BLaER1 (cell line): ENCODE data around the gene IGF1R.

Experiments
- H3K27ac ChIP-seq: shearing (Covaris generic); formaldehyde crosslinking; 2 replicates; pipeline ENCODE4 v1.8.1; 2022
- H3K27me3 ChIP-seq: shearing (Covaris generic); formaldehyde crosslinking; 2 replicates; pipeline ENCODE4 v1.8.1; 2022
- H3K36me3 ChIP-seq: shearing (Covaris generic); formaldehyde crosslinking; 2 replicates; pipeline ENCODE4 v1.8.1; 2022
- H3K4me1 ChIP-seq: shearing (Covaris generic); formaldehyde crosslinking; 2 replicates; pipeline ENCODE4 v1.8.1; 2022
- H3K4me2 ChIP-seq: shearing (Covaris generic); formaldehyde crosslinking; 2 replicates; pipeline ENCODE4 v1.8.1; 2022
- H3K4me3 ChIP-seq: shearing (Covaris generic); formaldehyde crosslinking; 2 replicates; pipeline ENCODE4 v1.8.1; 2022
- H3K9ac ChIP-seq: shearing (Covaris generic); formaldehyde crosslinking; 2 replicates; pipeline ENCODE4 v1.8.1; 2022
- H3K9me3 ChIP-seq: shearing (Covaris generic); formaldehyde crosslinking; 2 replicates; pipeline ENCODE4 v1.8.1; 2022
- H4K20me1 ChIP-seq: shearing (Covaris generic); formaldehyde crosslinking; 2 replicates; pipeline ENCODE4 v1.8.1; 2022
- Cebpa-rat ChIP-seq: shearing (Covaris generic); IDR thresholded peaks from 2 replicates; pipeline ENCODE4 v1.8.1; 2022

IGF1R gene

GRCh38 chr15:99006146-99006545 is 357.8 kb downstream of the IGF1R start:
- H3K27ac ChIP-seq: no peak overlapping the region
- peaks cover 6% of the 10 kb centered on the region for H3K9me3 ChIP-seq
- no peak for TF ChIP-seq Cebpa-rat
- peaks cover 21% of the 10 kb centered on the region for H3K4me1 ChIP-seq
- no peak overlapping the region for H3K9ac ChIP-seq
- no peaks in the 10 kb centered on the region for H3K27me3 ChIP-seq
- H4K20me1 ChIP-seq: no peaks in the 10 kb centered on the region
- H3K4me2 ChIP-seq: no peak overlapping the region
- no peak overlapping the region for H3K4me3 ChIP-seq
- H3K36me3 ChIP-seq: no peaks in the 10 kb centered on the region

DNA sequence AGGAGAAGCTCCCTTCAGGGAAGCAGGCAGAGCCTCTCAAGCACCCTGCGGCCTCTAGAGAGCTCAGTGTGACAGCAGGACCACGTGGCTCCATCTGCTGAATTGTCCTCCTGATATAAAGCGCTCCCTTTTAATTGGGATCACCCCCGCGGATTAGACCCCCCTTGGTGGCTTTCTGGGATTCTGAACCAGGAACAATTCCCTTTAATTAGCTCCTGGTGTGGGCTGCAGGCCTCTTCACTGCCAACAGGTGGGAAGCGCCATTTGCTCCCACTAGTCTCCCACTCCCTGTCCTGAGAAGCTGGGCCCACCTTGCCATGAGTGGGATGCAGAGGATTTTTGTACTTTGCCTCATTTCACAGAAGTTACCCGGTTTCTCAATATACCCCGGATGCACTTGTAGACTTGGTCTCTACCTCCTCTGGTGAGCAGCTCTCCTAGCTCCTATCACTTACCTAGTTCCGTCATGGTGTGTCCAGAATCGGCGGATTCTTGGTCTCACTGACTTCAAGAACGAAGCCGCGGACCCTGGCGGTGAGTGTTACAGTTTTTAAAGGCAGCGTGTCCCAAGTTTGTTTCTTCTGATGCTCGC is 358.7 kb downstream of the IGF1R start:
- H3K4me2 ChIP-seq: no peak overlapping the region
- no peak overlapping the region for H3K4me3 ChIP-seq
- peaks cover 6% of the 10 kb centered on the region for H3K9me3 ChIP-seq
- no peak for TF ChIP-seq Cebpa-rat
- H3K27me3 ChIP-seq: no peaks in the 10 kb centered on the region
- no peaks in the 10 kb centered on the region for H3K36me3 ChIP-seq
- H4K20me1 ChIP-seq: no peaks in the 10 kb centered on the region
- H3K9ac ChIP-seq: no peak overlapping the region
- no peak overlapping the region for H3K27ac ChIP-seq
- H3K4me1 ChIP-seq: peaks cover 21% of the 10 kb centered on the region

DNA sequence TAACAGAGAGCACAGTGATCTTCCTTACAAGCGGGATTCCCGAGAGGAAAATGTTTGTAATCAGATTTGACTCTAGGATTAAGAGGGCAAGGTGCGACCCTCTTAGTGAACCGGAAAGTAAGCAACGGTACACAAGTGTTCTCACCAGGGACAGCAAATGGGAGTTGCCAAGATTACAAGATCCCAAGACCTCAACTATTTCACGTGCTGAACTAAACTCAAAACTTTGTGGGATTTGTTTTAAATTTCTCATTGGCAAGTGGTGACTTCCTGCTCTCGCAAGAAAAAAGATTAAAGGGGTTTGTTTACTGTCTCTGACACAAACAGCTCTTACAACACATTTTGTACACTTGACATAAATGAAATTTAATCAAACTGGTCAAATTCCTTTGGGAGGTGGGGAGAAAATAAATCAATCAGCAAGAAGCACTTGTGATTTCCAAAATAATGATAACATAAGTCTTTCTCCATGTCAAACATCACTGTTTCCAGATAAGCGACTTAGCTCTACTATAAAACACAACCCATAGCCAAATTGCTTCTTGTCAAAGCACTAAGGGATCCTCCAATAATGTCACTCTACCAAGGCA is 361.5 kb downstream of the IGF1R start:
- no peak for TF ChIP-seq Cebpa-rat
- no peaks in the 10 kb centered on the region for H4K20me1 ChIP-seq
- no peaks in the 10 kb centered on the region for H3K36me3 ChIP-seq
- H3K4me3 ChIP-seq: no peak overlapping the region
- no peak overlapping the region for H3K27ac ChIP-seq
- H3K9me3 ChIP-seq: peaks cover 6% of the 10 kb centered on the region
- no peaks in the 10 kb centered on the region; the same call in 1 of the 2 replicates for H3K27me3 ChIP-seq
- no peak overlapping the region for H3K9ac ChIP-seq
- peaks cover 21% of the 10 kb centered on the region for H3K4me1 ChIP-seq
- H3K4me2 ChIP-seq: no peak overlapping the region

- Histone ChIP-seq H3K27me3 (peaks cover 9% of the 10 kb centered on the region), H3K4me1 (peaks cover 21% of the 10 kb centered on the region)
- TF ChIP-seq Cebpa-rat: no peak
These were observed 362.4 kb downstream of the IGF1R start for GRCh38 chr15:99010768-99011167.

More at GRCh38 chr15:99010768-99011167, 362.4 kb downstream of the IGF1R start:
- Histone ChIP-seq H3K9ac (no peak overlapping the region), H3K4me2 (no peak overlapping the region), H4K20me1 (no peaks in the 10 kb centered on the region), H3K9me3 (peaks cover 6% of the 10 kb centered on the region), H3K27ac (no peak overlapping the region), H3K4me3 (no peak overlapping the region), H3K36me3 (no peaks in the 10 kb centered on the region)
